A549 (cell line): ENCODE data around the gene PEPD.

Experiments
- CEBPB ChIP-seq, 2 experiments: fragments of >200 bp in 1 of 2; sonication (Bioruptor Twin) in 1 of 2; formaldehyde crosslinking in 1 of 2; IDR thresholded peaks; 2 replicates each; pipeline ENCODE4 v1.6.1; 2012 to 2016
- EP300 ChIP-seq, 2 experiments: fragments of >200 bp; sonication (Bioruptor Twin); formaldehyde crosslinking; IDR thresholded peaks; 2 replicates in 1 of 2; 3 replicates in 1 of 2; pipeline ENCODE4 v1.6.1; 2016 to 2017
- JUN ChIP-seq, 2 experiments: fragments of >200 bp; sonication (Bioruptor Twin); formaldehyde crosslinking; IDR thresholded peaks; 2 replicates in 1 of 2; 3 replicates in 1 of 2; pipeline ENCODE4 v1.6.1; 2016 to 2017
- KDM1A ChIP-seq: fragments of 200-600 bp; sonication (generic); IDR thresholded peaks from 2 replicates; pipeline ENCODE4 v1.6.1; 2016; ENCODE audit warnings: low read depth, mild to moderate bottlenecking
- MAZ ChIP-seq: fragments of 150-350 bp; IDR thresholded peaks from 2 replicates; pipeline ENCODE4 v1.6.1; 2014; ENCODE audit warnings: antibody characterized with exemption, low read depth, low read length, borderline replicate concordance
- NFE2L2 ChIP-seq: fragments of 150-350 bp; conservative IDR thresholded peaks from 2 replicates; pipeline ENCODE4 v1.6.1; 2014; ENCODE audit warnings: low read length
- POLR2A ChIP-seq: IDR thresholded peaks from 2 replicates; pipeline ENCODE4 v1.6.1; 2012; ENCODE audit warnings: mild to moderate bottlenecking, low read length
- SMC3 ChIP-seq: fragments of >200 bp; sonication (Bioruptor Twin); formaldehyde crosslinking; IDR thresholded peaks from 3 replicates; pipeline ENCODE4 v1.6.1; 2018; ENCODE audit warnings: inconsistent platforms
- SREBF2 ChIP-seq: fragments of 450-650 bp; IDR thresholded peaks from 2 replicates; pipeline ENCODE4 v1.6.1; 2014; ENCODE audit warnings: mild to moderate bottlenecking, moderate library complexity
- TP53 ChIP-seq: fragments of 250-450 bp; sonication (Bioruptor Pico); IDR thresholded peaks from 2 replicates; pipeline ENCODE4 v1.5.0; 2021; ENCODE audit warnings: mild to moderate bottlenecking, moderate library complexity
- TF ChIP-seq, protein P1 (sequence below): IDR thresholded peaks from 2 replicates; pipeline ENCODE4 v1.6.1; 2012; ENCODE audit warnings: low read depth, borderline replicate concordance
- TF ChIP-seq, protein P2 (sequence below): fragments of >200 bp; sonication (Bioruptor Twin); formaldehyde crosslinking; IDR thresholded peaks from 3 replicates; pipeline ENCODE4 v1.5.1; 2016
- TF ChIP-seq, protein P3 (sequence below): IDR thresholded peaks from 2 replicates; pipeline ENCODE4 v1.6.1; 2012
- TF ChIP-seq, protein P4 (sequence below): fragments of 200-600 bp; sonication (generic); IDR thresholded peaks from 2 replicates; pipeline ENCODE4 v1.6.1; 2016; ENCODE audit warnings: antibody characterized with exemption, mild to moderate bottlenecking, moderate library complexity

DNA sequence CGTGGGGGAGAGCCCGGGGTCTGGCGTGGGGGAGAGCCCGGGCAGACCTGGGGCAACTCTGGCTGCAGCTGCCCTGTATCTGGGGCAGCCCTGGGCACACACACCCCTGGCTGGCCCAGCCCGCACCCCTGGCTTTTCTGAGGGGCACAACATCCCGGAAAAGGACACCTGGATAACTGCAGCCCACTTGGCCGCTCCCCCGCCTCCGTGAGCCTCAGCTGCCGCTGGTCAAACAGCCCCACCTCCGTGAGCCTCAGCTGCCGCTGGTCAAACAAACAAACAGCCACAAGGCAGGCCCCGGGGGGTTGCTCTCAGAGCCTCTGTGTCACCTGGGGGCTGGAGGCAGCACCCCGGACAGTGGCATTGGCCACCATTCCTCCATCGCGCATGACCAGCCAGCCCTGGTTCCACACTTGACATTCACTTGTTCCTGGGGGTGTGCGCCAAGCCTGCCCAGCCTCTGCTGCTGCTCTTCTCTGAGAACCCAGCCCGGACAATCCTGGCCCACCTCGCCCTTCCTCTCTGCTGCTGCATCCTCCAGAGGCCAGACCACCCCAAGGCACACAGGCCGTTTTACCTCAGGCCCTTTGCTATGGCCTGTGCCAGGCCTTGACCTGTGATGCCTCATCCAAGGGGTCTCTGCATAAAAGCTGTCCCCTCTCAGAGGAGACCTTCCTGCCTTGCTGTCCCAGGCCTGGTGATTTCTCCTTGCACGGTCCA lies 128.1 kb downstream of the PEPD start:
- TF ChIP-seq, protein P1, sequence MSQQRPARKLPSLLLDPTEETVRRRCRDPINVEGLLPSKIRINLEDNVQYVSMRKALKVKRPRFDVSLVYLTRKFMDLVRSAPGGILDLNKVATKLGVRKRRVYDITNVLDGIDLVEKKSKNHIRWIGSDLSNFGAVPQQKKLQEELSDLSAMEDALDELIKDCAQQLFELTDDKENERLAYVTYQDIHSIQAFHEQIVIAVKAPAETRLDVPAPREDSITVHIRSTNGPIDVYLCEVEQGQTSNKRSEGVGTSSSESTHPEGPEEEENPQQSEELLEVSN: no peak
- TF ChIP-seq, protein P2, sequence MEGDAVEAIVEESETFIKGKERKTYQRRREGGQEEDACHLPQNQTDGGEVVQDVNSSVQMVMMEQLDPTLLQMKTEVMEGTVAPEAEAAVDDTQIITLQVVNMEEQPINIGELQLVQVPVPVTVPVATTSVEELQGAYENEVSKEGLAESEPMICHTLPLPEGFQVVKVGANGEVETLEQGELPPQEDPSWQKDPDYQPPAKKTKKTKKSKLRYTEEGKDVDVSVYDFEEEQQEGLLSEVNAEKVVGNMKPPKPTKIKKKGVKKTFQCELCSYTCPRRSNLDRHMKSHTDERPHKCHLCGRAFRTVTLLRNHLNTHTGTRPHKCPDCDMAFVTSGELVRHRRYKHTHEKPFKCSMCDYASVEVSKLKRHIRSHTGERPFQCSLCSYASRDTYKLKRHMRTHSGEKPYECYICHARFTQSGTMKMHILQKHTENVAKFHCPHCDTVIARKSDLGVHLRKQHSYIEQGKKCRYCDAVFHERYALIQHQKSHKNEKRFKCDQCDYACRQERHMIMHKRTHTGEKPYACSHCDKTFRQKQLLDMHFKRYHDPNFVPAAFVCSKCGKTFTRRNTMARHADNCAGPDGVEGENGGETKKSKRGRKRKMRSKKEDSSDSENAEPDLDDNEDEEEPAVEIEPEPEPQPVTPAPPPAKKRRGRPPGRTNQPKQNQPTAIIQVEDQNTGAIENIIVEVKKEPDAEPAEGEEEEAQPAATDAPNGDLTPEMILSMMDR: no peak
- TF ChIP-seq EP300 (IDR thresholded peaks at IDR 0.05) (no peak), CEBPB (IDR thresholded peaks at IDR 0.05) (no peak), NFE2L2 (no peak), MAZ (no peak), TP53 (CRISPR knock-in tag) (no peak), JUN (IDR thresholded peaks at IDR 0.05) (no peak), POLR2A (no peak), SREBF2 (no peak), SMC3 (no peak), KDM1A (no peak)
- TF ChIP-seq, protein P3, sequence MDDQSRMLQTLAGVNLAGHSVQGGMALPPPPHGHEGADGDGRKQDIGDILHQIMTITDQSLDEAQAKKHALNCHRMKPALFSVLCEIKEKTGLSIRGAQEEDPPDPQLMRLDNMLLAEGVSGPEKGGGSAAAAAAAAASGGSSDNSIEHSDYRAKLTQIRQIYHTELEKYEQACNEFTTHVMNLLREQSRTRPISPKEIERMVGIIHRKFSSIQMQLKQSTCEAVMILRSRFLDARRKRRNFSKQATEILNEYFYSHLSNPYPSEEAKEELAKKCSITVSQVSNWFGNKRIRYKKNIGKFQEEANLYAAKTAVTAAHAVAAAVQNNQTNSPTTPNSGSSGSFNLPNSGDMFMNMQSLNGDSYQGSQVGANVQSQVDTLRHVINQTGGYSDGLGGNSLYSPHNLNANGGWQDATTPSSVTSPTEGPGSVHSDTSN: no peak
- TF ChIP-seq, protein P4, sequence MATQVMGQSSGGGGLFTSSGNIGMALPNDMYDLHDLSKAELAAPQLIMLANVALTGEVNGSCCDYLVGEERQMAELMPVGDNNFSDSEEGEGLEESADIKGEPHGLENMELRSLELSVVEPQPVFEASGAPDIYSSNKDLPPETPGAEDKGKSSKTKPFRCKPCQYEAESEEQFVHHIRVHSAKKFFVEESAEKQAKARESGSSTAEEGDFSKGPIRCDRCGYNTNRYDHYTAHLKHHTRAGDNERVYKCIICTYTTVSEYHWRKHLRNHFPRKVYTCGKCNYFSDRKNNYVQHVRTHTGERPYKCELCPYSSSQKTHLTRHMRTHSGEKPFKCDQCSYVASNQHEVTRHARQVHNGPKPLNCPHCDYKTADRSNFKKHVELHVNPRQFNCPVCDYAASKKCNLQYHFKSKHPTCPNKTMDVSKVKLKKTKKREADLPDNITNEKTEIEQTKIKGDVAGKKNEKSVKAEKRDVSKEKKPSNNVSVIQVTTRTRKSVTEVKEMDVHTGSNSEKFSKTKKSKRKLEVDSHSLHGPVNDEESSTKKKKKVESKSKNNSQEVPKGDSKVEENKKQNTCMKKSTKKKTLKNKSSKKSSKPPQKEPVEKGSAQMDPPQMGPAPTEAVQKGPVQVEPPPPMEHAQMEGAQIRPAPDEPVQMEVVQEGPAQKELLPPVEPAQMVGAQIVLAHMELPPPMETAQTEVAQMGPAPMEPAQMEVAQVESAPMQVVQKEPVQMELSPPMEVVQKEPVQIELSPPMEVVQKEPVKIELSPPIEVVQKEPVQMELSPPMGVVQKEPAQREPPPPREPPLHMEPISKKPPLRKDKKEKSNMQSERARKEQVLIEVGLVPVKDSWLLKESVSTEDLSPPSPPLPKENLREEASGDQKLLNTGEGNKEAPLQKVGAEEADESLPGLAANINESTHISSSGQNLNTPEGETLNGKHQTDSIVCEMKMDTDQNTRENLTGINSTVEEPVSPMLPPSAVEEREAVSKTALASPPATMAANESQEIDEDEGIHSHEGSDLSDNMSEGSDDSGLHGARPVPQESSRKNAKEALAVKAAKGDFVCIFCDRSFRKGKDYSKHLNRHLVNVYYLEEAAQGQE: no peak
